Liver (tissue), 3 donors: Measurements from ENCODE around the gene BMPER.

Experiments
- ATF3 ChIP-seq: IDR thresholded peaks from 2 replicates; pipeline ENCODE4 v1.6.1; 2016; ENCODE audit warnings: antibody characterized with exemption
- CTCF ChIP-seq: fragments of 150-350 bp; IDR thresholded peaks from 2 replicates; pipeline ENCODE4 v1.5.1; 2017; ENCODE audit warnings: improper control_type of control experiment, low read depth, low read length; ENCODE audit not compliant: missing input control
- EGR1 ChIP-seq, 2 donors: IDR thresholded peaks; 2 replicates each; pipeline ENCODE4 v1.6.1; 2016 to 2018; ENCODE audit warnings: antibody characterized with exemption in 2 of 2, low read depth in 2 of 2
- HNF4A ChIP-seq, 2 donors: conservative IDR thresholded peaks; 2 replicates each; pipeline ENCODE4 v1.6.1; 2016; ENCODE audit warnings: antibody characterized with exemption in 2 of 2, mild to moderate bottlenecking in 2 of 2
- HNF4G ChIP-seq: IDR thresholded peaks from 2 replicates; pipeline ENCODE4 v1.6.1; 2016; ENCODE audit warnings: antibody characterized with exemption
- RAD21 ChIP-seq, 2 donors: IDR thresholded peaks; 2 replicates each; pipeline ENCODE4 v1.6.1; 2016; ENCODE audit warnings: antibody characterized with exemption in 2 of 2, mild to moderate bottlenecking in 2 of 2
- YY1 ChIP-seq: IDR thresholded peaks from 2 replicates; pipeline ENCODE4 v1.6.1; 2016; ENCODE audit warnings: antibody characterized with exemption, mild to moderate bottlenecking
- ZBTB33 ChIP-seq: IDR thresholded peaks from 2 replicates; pipeline ENCODE4 v1.6.1; 2016; ENCODE audit warnings: antibody characterized with exemption
- TF ChIP-seq, protein P1 (sequence below): IDR thresholded peaks from 2 replicates; pipeline ENCODE4 v1.6.1; 2016; ENCODE audit warnings: antibody characterized with exemption, mild to moderate bottlenecking
- donor health status: healthy.
- donor health status: healthy.

DNA sequence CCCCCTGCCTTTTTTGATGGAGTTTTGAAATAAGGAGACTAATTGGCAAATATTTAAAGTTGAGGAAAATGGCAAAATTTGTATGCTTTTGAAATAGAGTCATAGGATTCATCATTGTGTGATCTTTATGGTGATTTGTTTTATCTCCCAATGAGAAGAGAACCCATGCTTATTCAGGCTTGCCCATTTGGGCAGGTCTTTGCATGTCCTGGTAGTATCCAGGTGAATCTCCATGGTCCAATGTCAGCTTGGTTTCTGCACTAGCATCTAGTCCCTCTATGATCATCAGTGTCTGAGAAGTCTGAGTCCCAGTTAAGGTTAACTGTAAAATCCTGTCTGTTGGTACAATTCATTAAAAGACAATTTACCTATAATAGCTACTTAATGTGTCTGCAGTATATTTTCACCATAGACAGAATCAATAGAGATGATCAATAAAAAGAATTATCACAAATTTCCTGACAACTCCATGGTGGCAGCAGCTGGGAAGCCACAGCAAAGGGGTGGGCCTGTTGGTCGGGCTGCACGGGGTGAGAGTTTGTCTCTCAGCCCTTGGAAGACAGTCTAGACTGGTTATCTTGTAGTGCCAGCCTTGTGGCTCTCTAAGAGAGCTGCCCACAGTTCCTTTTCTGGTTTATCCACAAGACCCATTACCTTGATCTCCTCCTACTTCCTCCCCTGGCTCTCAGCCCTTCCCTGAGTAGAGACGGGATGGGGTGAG, 22.2 kb upstream of the BMPER start:
- no peak for TF ChIP-seq HNF4G
- TF ChIP-seq CTCF, result no peak
- no peak for TF ChIP-seq ATF3
- TF ChIP-seq EGR1 (IDR thresholded peaks at IDR 0.05; ENCODE audit: low read depth in 2 of 2), result no peak
- TF ChIP-seq YY1, result no peak
- no peak for TF ChIP-seq RAD21 (IDR thresholded peaks at IDR 0.05)
- TF ChIP-seq, protein P1, sequence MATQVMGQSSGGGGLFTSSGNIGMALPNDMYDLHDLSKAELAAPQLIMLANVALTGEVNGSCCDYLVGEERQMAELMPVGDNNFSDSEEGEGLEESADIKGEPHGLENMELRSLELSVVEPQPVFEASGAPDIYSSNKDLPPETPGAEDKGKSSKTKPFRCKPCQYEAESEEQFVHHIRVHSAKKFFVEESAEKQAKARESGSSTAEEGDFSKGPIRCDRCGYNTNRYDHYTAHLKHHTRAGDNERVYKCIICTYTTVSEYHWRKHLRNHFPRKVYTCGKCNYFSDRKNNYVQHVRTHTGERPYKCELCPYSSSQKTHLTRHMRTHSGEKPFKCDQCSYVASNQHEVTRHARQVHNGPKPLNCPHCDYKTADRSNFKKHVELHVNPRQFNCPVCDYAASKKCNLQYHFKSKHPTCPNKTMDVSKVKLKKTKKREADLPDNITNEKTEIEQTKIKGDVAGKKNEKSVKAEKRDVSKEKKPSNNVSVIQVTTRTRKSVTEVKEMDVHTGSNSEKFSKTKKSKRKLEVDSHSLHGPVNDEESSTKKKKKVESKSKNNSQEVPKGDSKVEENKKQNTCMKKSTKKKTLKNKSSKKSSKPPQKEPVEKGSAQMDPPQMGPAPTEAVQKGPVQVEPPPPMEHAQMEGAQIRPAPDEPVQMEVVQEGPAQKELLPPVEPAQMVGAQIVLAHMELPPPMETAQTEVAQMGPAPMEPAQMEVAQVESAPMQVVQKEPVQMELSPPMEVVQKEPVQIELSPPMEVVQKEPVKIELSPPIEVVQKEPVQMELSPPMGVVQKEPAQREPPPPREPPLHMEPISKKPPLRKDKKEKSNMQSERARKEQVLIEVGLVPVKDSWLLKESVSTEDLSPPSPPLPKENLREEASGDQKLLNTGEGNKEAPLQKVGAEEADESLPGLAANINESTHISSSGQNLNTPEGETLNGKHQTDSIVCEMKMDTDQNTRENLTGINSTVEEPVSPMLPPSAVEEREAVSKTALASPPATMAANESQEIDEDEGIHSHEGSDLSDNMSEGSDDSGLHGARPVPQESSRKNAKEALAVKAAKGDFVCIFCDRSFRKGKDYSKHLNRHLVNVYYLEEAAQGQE, result no peak
- TF ChIP-seq HNF4A (conservative IDR thresholded peaks at IDR 0.05), result no peak
- TF ChIP-seq ZBTB33, result no peak
